ENCODE results near the gene CAPZB. TPM values are rescaled to one million over a fixed set of nuclear protein-coding genes. Genes with fewer than 3 reads are reported as not detected.
"Not testable (repeated sequence)": the region's sequence is repeated elsewhere in the genome, so short reads cannot be mapped to it uniquely, and the experiment has no call there.

The CAPZB gene
- 81.9 and 99.7 TPM in 2 replicates for total RNA-seq (2014; rRNA removed; shearing (Covaris generic))

- no peaks in the 10 kb centered on the region for H3K9me3 ChIP-seq (replicated peaks)
- H3K4me3 ChIP-seq = peak within 1 kb of the TSS; percentile 100
- DNase-seq = peak; percentile 93
- peaks cover 2% of the 10 kb centered on the region; the same call in 1 of the 2 replicates for H3K36me3 ChIP-seq
- peaks cover 9% of the 10 kb centered on the region; the same call in 1 of the 2 replicates for H3K4me1 ChIP-seq
- H3K27ac ChIP-seq = peak within 1 kb of the TSS; percentile 71
- no peaks in the 10 kb centered on the region for H3K27me3 ChIP-seq
Measured at GRCh38 chr1:19485362-19486187, at the start of gene CAPZB. Gene CAPZB, minus strand, starts transcription at chr1:19485539. Its CDS starts 101 bp downstream, at chr1:19485438.

GRCh38 chr1:19534281-19534680, 48.9 kb upstream of the CAPZB start:
- Histone ChIP-seq H3K27ac (no peak overlapping the region), H3K4me1 (no peaks in the 10 kb centered on the region), H3K4me3 (no peak overlapping the region), H3K27me3 (no peaks in the 10 kb centered on the region), H3K9me3 (replicated peaks) (no peaks in the 10 kb centered on the region), H3K36me3 (no peaks in the 10 kb centered on the region)
- DNase-seq = no peak

GRCh38 chr1:19533626-19534025, 48.3 kb upstream of the CAPZB start:
- no peaks in the 10 kb centered on the region for H3K4me1 ChIP-seq
- H3K9me3 ChIP-seq (replicated peaks) = no peaks in the 10 kb centered on the region
- no peak overlapping the region for H3K27ac ChIP-seq
- no peaks in the 10 kb centered on the region for H3K27me3 ChIP-seq
- no peak for DNase-seq
- no peak overlapping the region for H3K4me3 ChIP-seq
- H3K36me3 ChIP-seq = no peaks in the 10 kb centered on the region

GRCh38 chr1:19532519-19532918, 47.2 kb upstream of the CAPZB start:
- DNase-seq = no peak
- Histone ChIP-seq H3K27me3 (no peaks in the 10 kb centered on the region), H3K27ac (no peak overlapping the region), H3K36me3 (no peaks in the 10 kb centered on the region), H3K4me1 (no peaks in the 10 kb centered on the region), H3K4me3 (no peak overlapping the region), H3K9me3 (replicated peaks) (no peaks in the 10 kb centered on the region)

- no peaks in the 10 kb centered on the region for H3K9me3 ChIP-seq (replicated peaks)
- H3K4me3 ChIP-seq = no peak overlapping the region
- H3K36me3 ChIP-seq = no peaks in the 10 kb centered on the region
- H3K27me3 ChIP-seq = no peaks in the 10 kb centered on the region
- H3K27ac ChIP-seq = no peak overlapping the region
- DNase-seq = no peak
- no peaks in the 10 kb centered on the region for H3K4me1 ChIP-seq
Measured at GRCh38 chr1:19529664-19530063, 44.3 kb upstream of the CAPZB start.

- H3K27ac ChIP-seq = no peak overlapping the region
- H3K36me3 ChIP-seq = no peaks in the 10 kb centered on the region
- DNase-seq = no peak
- no peaks in the 10 kb centered on the region for H3K4me1 ChIP-seq
- H3K27me3 ChIP-seq = no peaks in the 10 kb centered on the region
- no peaks in the 10 kb centered on the region for H3K9me3 ChIP-seq (replicated peaks)
- H3K4me3 ChIP-seq = no peak overlapping the region
Measured at GRCh38 chr1:19528438-19528837, 43.1 kb upstream of the CAPZB start.

- no peaks in the 10 kb centered on the region for H3K4me1 ChIP-seq
- no peak overlapping the region for H3K27ac ChIP-seq
- no peak for DNase-seq
- H3K27me3 ChIP-seq = no peaks in the 10 kb centered on the region
- no peaks in the 10 kb centered on the region for H3K36me3 ChIP-seq
- no peaks in the 10 kb centered on the region for H3K9me3 ChIP-seq (replicated peaks)
- no peak overlapping the region for H3K4me3 ChIP-seq
Measured at GRCh38 chr1:19525607-19526545, 40.5 kb upstream of the CAPZB start.

GRCh38 chr1:19524791-19525190, 39.5 kb upstream of the CAPZB start:
- H3K4me1 ChIP-seq = no peaks in the 10 kb centered on the region
- no peaks in the 10 kb centered on the region for H3K36me3 ChIP-seq
- H3K4me3 ChIP-seq = no peak overlapping the region
- no peaks in the 10 kb centered on the region for H3K9me3 ChIP-seq (replicated peaks)
- H3K27me3 ChIP-seq = no peaks in the 10 kb centered on the region
- DNase-seq = no peak
- no peak overlapping the region for H3K27ac ChIP-seq

GRCh38 chr1:19522570-19522969, 37.2 kb upstream of the CAPZB start:
- not testable (repeated sequence) for DNase-seq; H3K27me3 ChIP-seq; H3K36me3 ChIP-seq; H3K4me3 ChIP-seq; H3K27ac ChIP-seq; H3K9me3 ChIP-seq (replicated peaks); H3K4me1 ChIP-seq

GRCh38 chr1:19521411-19521810, 36.1 kb upstream of the CAPZB start:
- H3K4me1 ChIP-seq = no peaks in the 10 kb centered on the region
- DNase-seq = no peak
- H3K36me3 ChIP-seq = no peaks in the 10 kb centered on the region
- H3K27me3 ChIP-seq = no peaks in the 10 kb centered on the region
- no peak overlapping the region for H3K27ac ChIP-seq
- no peak overlapping the region for H3K4me3 ChIP-seq
- H3K9me3 ChIP-seq (replicated peaks) = no peaks in the 10 kb centered on the region

GRCh38 chr1:19517017-19517416, 31.7 kb upstream of the CAPZB start:
- no peaks in the 10 kb centered on the region for H3K36me3 ChIP-seq
- H3K9me3 ChIP-seq (replicated peaks) = no peaks in the 10 kb centered on the region
- no peaks in the 10 kb centered on the region for H3K4me1 ChIP-seq
- H3K27ac ChIP-seq = no peak overlapping the region
- DNase-seq = no peak
- H3K27me3 ChIP-seq = no peaks in the 10 kb centered on the region
- no peak overlapping the region for H3K4me3 ChIP-seq

GRCh38 chr1:19515201-19515600, 29.9 kb upstream of the CAPZB start:
- Histone ChIP-seq H3K9me3 (replicated peaks) (no peaks in the 10 kb centered on the region), H3K36me3 (no peaks in the 10 kb centered on the region)
- DNase-seq = no peak

GRCh38 chr1:19514391-19514831, 29.1 kb upstream of the CAPZB start:
- H3K4me1 ChIP-seq = no peaks in the 10 kb centered on the region
- no peaks in the 10 kb centered on the region for H3K9me3 ChIP-seq (replicated peaks)
- no peaks in the 10 kb centered on the region for H3K27me3 ChIP-seq
- H3K36me3 ChIP-seq = no peaks in the 10 kb centered on the region
- no peak overlapping the region for H3K27ac ChIP-seq
- no peak overlapping the region for H3K4me3 ChIP-seq
- no peak for DNase-seq

More at GRCh38 chr1:19515201-19515600, 29.9 kb upstream of the CAPZB start:
- Histone ChIP-seq H3K27ac (no peak overlapping the region), H3K27me3 (no peaks in the 10 kb centered on the region), H3K4me1 (no peaks in the 10 kb centered on the region), H3K4me3 (no peak overlapping the region)

GRCh38 chr1:19512545-19512944, 27.2 kb upstream of the CAPZB start:
- no peak for DNase-seq
- no peaks in the 10 kb centered on the region for H3K9me3 ChIP-seq (replicated peaks)
- H3K4me3 ChIP-seq = no peak overlapping the region
- peaks cover 5% of the 10 kb centered on the region for H3K4me1 ChIP-seq
- no peaks in the 10 kb centered on the region for H3K27me3 ChIP-seq
- H3K27ac ChIP-seq = no peak overlapping the region
- H3K36me3 ChIP-seq = no peaks in the 10 kb centered on the region

- no peak for DNase-seq
- Histone ChIP-seq H3K9me3 (replicated peaks) (0 out of 2 replicates have a peak, but pooled peaks cover 3% of the 10 kb centered on the region), H3K4me1 (peaks cover 5% of the 10 kb centered on the region), H3K4me3 (no peak overlapping the region), H3K27ac (no peak overlapping the region), H3K27me3 (no peaks in the 10 kb centered on the region), H3K36me3 (no peaks in the 10 kb centered on the region)
Measured at GRCh38 chr1:19511116-19511515, 25.8 kb upstream of the CAPZB start.
